Skeletal muscle tissue (tissue), 4 donors: Measurements from ENCODE around the gene DNAJC19. TPM values are rescaled to one million over a fixed set of nuclear protein-coding genes. Genes with fewer than 3 reads are reported as not detected.

Experiments
- H3K27ac ChIP-seq: one replicate; pipeline ENCODE4 v1.7.0; 2013; ENCODE audit warnings: mild to moderate bottlenecking, low read depth, low read length, inconsistent platforms
- H3K27me3 ChIP-seq, 3 donors: one replicate each; pipeline ENCODE4 v1.7.0; 2013; ENCODE audit warnings: low read length in 3 of 3; ENCODE audit not compliant: control insufficient read depth in 3 of 3, insufficient read depth in 3 of 3
- H3K36me3 ChIP-seq, 3 donors: one replicate each; pipeline ENCODE4 v1.7.0; 2013; ENCODE audit warnings: low read length in 3 of 3; ENCODE audit not compliant: control insufficient read depth in 3 of 3, insufficient read depth in 3 of 3
- H3K4me1 ChIP-seq, 3 donors: one replicate each; pipeline ENCODE4 v1.7.0; 2013; ENCODE audit warnings: low read length in 3 of 3, mild to moderate bottlenecking in 3 of 3; ENCODE audit not compliant: control insufficient read depth in 3 of 3, insufficient read depth in 3 of 3
- H3K4me3 ChIP-seq, 3 donors: one replicate each; pipeline ENCODE4 v1.7.0; 2013; ENCODE audit warnings: low read length in 3 of 3
- H3K9ac ChIP-seq, 3 donors: one replicate each; pipeline ENCODE4 v1.7.0; 2013; ENCODE audit warnings: low read length in 3 of 3, mild to moderate bottlenecking in 3 of 3, moderate library complexity in 2 of 3, low read depth in 1 of 3
- H3K9me3 ChIP-seq, 3 donors: one replicate each; pipeline ENCODE4 v1.7.0; 2013; ENCODE audit warnings: low read length in 3 of 3; ENCODE audit not compliant: control insufficient read depth in 3 of 3
- total RNA-seq: library from RNA; depleted of rRNA; stranded (reverse); fragments of >200 nt; gene quantifications from one replicate; pipeline ENCODE4 v1.2.3, GENCODE V29; 2014
- donor health status: Osteomylitis.

The DNAJC19 gene
- total RNA-seq, 1 donor from 2014 or later: 26.1 TPM

- H3K4me1 ChIP-seq: no peaks in the 10 kb centered on the region
- H3K27ac ChIP-seq: no peak overlapping the region
- no peak overlapping the region for H3K9ac ChIP-seq
- peaks cover 26 to 58% (median 43%) of the 10 kb centered on the region in 3 donors for H3K36me3 ChIP-seq
- H3K9me3 ChIP-seq: no peaks in the 10 kb centered on the region
- H3K27me3 ChIP-seq: no peaks in the 10 kb centered on the region
- no peak overlapping the region for H3K4me3 ChIP-seq
These were observed 16.0 kb downstream of the DNAJC19 start for GRCh38 chr3:180973543-180973942.

- Histone ChIP-seq H3K27ac (no peak overlapping the region), H3K27me3 (no peaks in the 10 kb centered on the region), H3K4me3 (no peak overlapping the region), H3K4me1 (no peaks in the 10 kb centered on the region), H3K9ac (no peak overlapping the region), H3K36me3 (peaks cover 32 to 65% (median 41%) of the 10 kb centered on the region in 3 donors), H3K9me3 (no peaks in the 10 kb centered on the region)
These were observed 18.6 kb downstream of the DNAJC19 start for GRCh38 chr3:180970931-180971330.

- Histone ChIP-seq H3K4me1 (no peaks in the 10 kb centered on the region), H3K9me3 (no peaks in the 10 kb centered on the region), H3K36me3 (peaks cover 21 to 61% (median 43%) of the 10 kb centered on the region in 3 donors), H3K27ac (no peak overlapping the region), H3K27me3 (no peaks in the 10 kb centered on the region), H3K4me3 (no peak overlapping the region), H3K9ac (no peak overlapping the region)
These were observed 27.0 kb downstream of the DNAJC19 start for GRCh38 chr3:180962530-180962929.

GRCh38 chr3:180961552-180961951, 28.0 kb downstream of the DNAJC19 start:
- H3K27me3 ChIP-seq: no peaks in the 10 kb centered on the region
- no peak overlapping the region for H3K9ac ChIP-seq
- H3K4me3 ChIP-seq: no peak overlapping the region
- no peaks in the 10 kb centered on the region for H3K9me3 ChIP-seq
- H3K36me3 ChIP-seq: peaks cover 25 to 62% (median 47%) of the 10 kb centered on the region in 3 donors
- H3K27ac ChIP-seq: no peak overlapping the region
- no peaks in the 10 kb centered on the region for H3K4me1 ChIP-seq

DNA sequence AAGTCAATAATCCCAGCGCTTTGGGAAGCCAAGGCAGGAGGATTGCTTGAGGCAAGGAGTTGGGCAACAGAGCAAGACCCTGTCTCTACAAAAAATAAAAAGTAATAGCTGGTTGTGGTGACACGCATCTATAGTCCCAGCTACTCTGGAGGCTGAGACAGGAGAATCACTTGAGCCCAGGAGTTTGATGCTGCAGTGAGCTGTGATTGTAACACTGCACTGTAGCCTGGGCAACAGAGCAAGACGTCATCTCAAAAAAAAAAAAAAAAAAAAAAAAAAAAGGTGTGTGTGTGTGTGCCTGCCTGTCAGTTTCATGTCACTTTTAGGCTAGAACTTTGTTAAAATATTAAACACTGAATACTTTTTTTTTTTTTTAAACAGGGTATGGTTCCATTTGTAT, 28.4 kb downstream of the DNAJC19 start:
- Histone ChIP-seq H3K9me3 (no peaks in the 10 kb centered on the region), H3K27me3 (no peaks in the 10 kb centered on the region), H3K27ac (no peak overlapping the region), H3K4me1 (no peaks in the 10 kb centered on the region), H3K36me3 (peaks cover 28 to 62% (median 51%) of the 10 kb centered on the region in 3 donors), H3K9ac (no peak overlapping the region), H3K4me3 (no peak overlapping the region)

DNA sequence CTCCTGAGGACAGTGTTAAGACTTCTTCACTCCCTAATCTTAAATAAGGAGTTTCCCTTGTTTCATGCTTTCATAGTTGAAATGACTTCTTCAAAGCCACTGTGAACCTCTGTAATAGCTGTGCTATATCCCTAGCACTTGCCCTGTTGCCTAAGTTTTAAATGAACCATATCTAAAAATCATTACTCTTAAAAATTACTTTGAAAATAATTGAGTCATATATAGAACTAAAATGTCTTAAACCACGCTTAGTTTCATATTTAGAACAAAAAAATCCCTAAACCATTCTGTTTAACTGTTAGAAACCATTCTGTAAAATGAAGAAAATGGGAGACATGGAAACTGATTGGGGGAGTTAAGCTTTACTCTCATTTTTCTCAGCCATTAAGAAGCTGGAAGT, 29.8 kb downstream of the DNAJC19 start:
- no peak overlapping the region for H3K4me3 ChIP-seq
- peaks cover 28 to 66% (median 58%) of the 10 kb centered on the region in 3 donors for H3K36me3 ChIP-seq
- no peaks in the 10 kb centered on the region for H3K27me3 ChIP-seq
- H3K9me3 ChIP-seq: no peaks in the 10 kb centered on the region
- H3K9ac ChIP-seq: no peak overlapping the region
- no peak overlapping the region for H3K27ac ChIP-seq
- H3K4me1 ChIP-seq: no peaks in the 10 kb centered on the region

- Histone ChIP-seq H3K4me3 (no peak overlapping the region), H3K27me3 (no peaks in the 10 kb centered on the region), H3K27ac (no peak overlapping the region), H3K4me1 (no peaks in the 10 kb centered on the region), H3K9ac (no peak overlapping the region), H3K9me3 (no peaks in the 10 kb centered on the region), H3K36me3 (peaks cover 24 to 50% (median 45%) of the 10 kb centered on the region in 3 donors)
These were observed 41.7 kb downstream of the DNAJC19 start for GRCh38 chr3:180947761-180948390.

- Histone ChIP-seq H3K27me3 (no peaks in the 10 kb centered on the region), H3K4me1 (no peaks in the 10 kb centered on the region), H3K9ac (no peak overlapping the region), H3K36me3 (peaks cover 5 to 17% (median 13%) of the 10 kb centered on the region in 3 donors), H3K4me3 (no peak overlapping the region), H3K9me3 (no peaks in the 10 kb centered on the region), H3K27ac (no peak overlapping the region)
These were observed 48.7 kb downstream of the DNAJC19 start for GRCh38 chr3:180940826-180941225.

GRCh38 chr3:180934638-180935037, 54.9 kb downstream of the DNAJC19 start:
- H3K36me3 ChIP-seq: peaks cover 5 to 12% (median 10%) of the 10 kb centered on the region in 3 donors
- H3K4me3 ChIP-seq: no peak overlapping the region
- no peak overlapping the region for H3K9ac ChIP-seq
- H3K9me3 ChIP-seq: no peaks in the 10 kb centered on the region
- no peaks in the 10 kb centered on the region for H3K27me3 ChIP-seq
- H3K4me1 ChIP-seq: peaks cover 12 to 19% (median 14%) of the 10 kb centered on the region in 3 donors
- no peak overlapping the region for H3K27ac ChIP-seq
